ENCODE measurements around the gene HES6. TPM values are rescaled to one million over a fixed set of nuclear protein-coding genes. Genes with fewer than 3 reads are reported as not detected.

The HES6 gene
- total RNA-seq, 1 experiment from 2014 or later: 9.8 TPM

DNA sequence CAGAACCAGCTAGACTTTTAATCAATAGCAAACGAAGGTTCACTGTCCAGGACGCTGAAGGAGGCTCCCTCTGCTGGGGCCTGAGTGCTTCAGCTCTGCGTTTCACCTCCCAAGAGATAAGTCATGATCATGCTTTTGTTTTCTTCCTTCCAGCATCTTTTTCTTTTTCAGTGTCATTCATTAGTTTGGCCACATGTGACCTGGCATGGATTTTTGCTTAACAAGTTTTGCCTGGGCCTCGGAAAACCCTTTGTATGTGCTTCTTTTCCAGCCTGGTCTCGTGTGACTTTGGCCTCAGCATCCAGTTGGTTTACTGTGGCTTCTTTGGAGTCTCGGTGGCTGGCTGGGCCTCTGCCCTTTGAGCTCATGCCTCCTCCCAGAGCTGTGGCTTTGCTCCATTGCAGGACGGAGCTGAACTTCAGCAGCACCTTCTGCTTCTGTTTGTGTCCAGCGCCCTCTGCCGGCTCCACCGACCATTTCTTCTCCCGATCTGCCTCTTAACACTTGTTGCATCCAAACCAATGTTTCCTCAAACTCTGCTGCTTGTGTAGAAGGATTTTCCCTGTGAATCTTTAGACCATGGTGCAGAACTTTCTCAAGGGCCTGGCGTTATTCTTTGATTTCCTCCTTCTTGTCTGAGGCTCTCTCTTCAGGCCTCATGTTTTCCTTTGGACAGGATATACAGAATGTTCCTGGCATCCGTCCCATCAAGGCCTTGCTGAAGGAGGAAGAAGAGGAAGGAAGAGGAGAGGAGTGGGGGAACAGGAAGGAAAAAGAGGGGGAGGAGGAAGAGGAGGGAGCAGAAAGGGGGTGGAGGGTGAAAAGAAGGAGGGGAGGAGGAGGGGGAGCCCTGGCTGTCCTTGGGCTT lies 23.6 kb upstream of the HES6 start:
- H3K79me2 ChIP-seq (ENCODE audit: low read length): no peaks in the 10 kb centered on the region
- H3K4me1 ChIP-seq (ENCODE audit: insufficient read depth, low read length): peaks cover 7% of the 10 kb centered on the region; the same call in 1 of the 2 replicates
- ChIA-PET CTCF (interaction anchor here (1.0 to 1.5 kb wide), 3 partner anchors 22 to 47 kb away, joined by 3 to 5 read pairs (median 4); partner anchors contain the start of gene PER2), POLR2A (ENCODE audit: unreplicated experiment) (no interaction called here)
- H3K9ac ChIP-seq (ENCODE audit: low read length): no peak overlapping the region
- peaks cover 7% of the 10 kb centered on the region for H3K36me3 ChIP-seq (ENCODE audit: low read depth, low read length)
- DNase-seq: peak; percentile 75
- no peaks in the 10 kb centered on the region for H3K9me2 ChIP-seq (replicated peaks; ENCODE audit: low read length)
- ATAC-seq: peak; percentile 88
- H3K27me3 ChIP-seq (ENCODE audit: low read length): no peaks in the 10 kb centered on the region
- H3F3A ChIP-seq (ENCODE audit: low read length, unreplicated experiment): no peaks in the 10 kb centered on the region
- H3K9me3 ChIP-seq (ENCODE audit: low read length): no peaks in the 10 kb centered on the region
- H3K27ac ChIP-seq (ENCODE audit: low read length): no peak overlapping the region
- no peak for TF ChIP-seq EZH2 (IDR thresholded peaks at IDR 0.05; ENCODE audit: low read length, unreplicated experiment)
- TF ChIP-seq, protein P1, sequence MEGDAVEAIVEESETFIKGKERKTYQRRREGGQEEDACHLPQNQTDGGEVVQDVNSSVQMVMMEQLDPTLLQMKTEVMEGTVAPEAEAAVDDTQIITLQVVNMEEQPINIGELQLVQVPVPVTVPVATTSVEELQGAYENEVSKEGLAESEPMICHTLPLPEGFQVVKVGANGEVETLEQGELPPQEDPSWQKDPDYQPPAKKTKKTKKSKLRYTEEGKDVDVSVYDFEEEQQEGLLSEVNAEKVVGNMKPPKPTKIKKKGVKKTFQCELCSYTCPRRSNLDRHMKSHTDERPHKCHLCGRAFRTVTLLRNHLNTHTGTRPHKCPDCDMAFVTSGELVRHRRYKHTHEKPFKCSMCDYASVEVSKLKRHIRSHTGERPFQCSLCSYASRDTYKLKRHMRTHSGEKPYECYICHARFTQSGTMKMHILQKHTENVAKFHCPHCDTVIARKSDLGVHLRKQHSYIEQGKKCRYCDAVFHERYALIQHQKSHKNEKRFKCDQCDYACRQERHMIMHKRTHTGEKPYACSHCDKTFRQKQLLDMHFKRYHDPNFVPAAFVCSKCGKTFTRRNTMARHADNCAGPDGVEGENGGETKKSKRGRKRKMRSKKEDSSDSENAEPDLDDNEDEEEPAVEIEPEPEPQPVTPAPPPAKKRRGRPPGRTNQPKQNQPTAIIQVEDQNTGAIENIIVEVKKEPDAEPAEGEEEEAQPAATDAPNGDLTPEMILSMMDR (conservative IDR thresholded peaks at IDR 0.05; ENCODE audit: low read depth, low read length): peak; percentile 83
- no peak for TF ChIP-seq EZH2phosphoT487 (IDR thresholded peaks at IDR 0.05; ENCODE audit: borderline replicate concordance, low read length)
- H3K4me3 ChIP-seq (ENCODE audit: low read length): no peak overlapping the region
- BruUV-seq (replicated peaks): no TSS peak
- H2AFZ ChIP-seq (ENCODE audit: low read length): no peak overlapping the region
- H4K20me1 ChIP-seq (ENCODE audit: low read length): no peaks in the 10 kb centered on the region
- intact Hi-C loops (cut with micrococcal nuclease): loop anchor here (1.0 kb wide), 1 partner anchor 23 kb away; no protein-coding TSS in a partner anchor
- H3K4me2 ChIP-seq (ENCODE audit: low read length): no peak overlapping the region

DNA sequence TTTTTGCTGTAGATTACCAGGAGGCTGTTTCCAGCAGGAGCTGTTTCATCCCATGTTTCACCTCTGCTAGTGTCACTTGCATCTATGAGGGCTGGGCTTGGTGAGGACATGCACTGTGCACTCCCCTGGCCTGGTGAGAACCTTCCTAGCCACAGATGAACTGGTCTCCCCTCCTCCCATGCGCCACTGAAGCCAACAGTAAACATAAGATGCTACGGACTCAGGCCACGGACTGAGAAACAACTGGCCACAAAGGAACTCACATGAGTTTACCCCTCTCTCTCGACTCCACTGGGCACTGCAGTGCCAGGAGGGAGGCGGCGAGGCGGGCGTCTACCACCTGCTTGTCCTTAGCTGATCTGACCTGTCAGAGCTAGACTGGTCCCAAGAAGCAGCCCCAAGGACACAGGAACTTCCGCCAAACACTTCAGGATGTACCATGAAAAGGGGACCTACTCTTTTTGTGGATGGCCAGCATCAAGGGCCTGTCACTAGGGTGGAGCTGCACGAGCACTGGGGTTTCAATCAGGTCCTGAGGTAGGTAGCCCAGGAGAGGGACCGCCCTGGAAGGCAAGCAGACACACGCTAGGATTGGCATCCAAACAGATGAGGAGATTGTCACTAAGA lies 22.8 kb upstream of the HES6 start:
- no peak overlapping the region for H2AFZ ChIP-seq (ENCODE audit: low read length)
- H3K4me1 ChIP-seq (ENCODE audit: insufficient read depth, low read length): peaks cover 7% of the 10 kb centered on the region; the same call in 1 of the 2 replicates
- H3F3A ChIP-seq (ENCODE audit: low read length, unreplicated experiment): no peaks in the 10 kb centered on the region
- H3K36me3 ChIP-seq (ENCODE audit: low read depth, low read length): peaks cover 7% of the 10 kb centered on the region
- DNase-seq: no peak
- no peaks in the 10 kb centered on the region for H3K79me2 ChIP-seq (ENCODE audit: low read length)
- H3K27ac ChIP-seq (ENCODE audit: low read length): no peak overlapping the region
- ChIA-PET POLR2A (ENCODE audit: unreplicated experiment) (no interaction called here), CTCF (interaction anchor here (1.0 to 1.5 kb wide), 3 partner anchors 23 to 46 kb away, joined by 3 to 5 read pairs (median 4); partner anchors contain the start of gene PER2)
- H3K27me3 ChIP-seq (ENCODE audit: low read length): no peaks in the 10 kb centered on the region
- no peak for ATAC-seq
- H3K4me2 ChIP-seq (ENCODE audit: low read length): no peak overlapping the region
- intact Hi-C loops (cut with micrococcal nuclease): loop anchor here (1.0 kb wide), 1 partner anchor 24 kb away; no protein-coding TSS in a partner anchor
- H3K9me2 ChIP-seq (replicated peaks; ENCODE audit: low read length): no peaks in the 10 kb centered on the region
- no peak overlapping the region for H3K9ac ChIP-seq (ENCODE audit: low read length)
- no TSS peak for BruUV-seq (replicated peaks)
- TF ChIP-seq EZH2 (IDR thresholded peaks at IDR 0.05; ENCODE audit: low read length, unreplicated experiment) (no peak), EZH2phosphoT487 (IDR thresholded peaks at IDR 0.05; ENCODE audit: borderline replicate concordance, low read length) (no peak)
- TF ChIP-seq, protein P1 (conservative IDR thresholded peaks at IDR 0.05; ENCODE audit: low read depth, low read length): no peak
- no peak overlapping the region for H3K4me3 ChIP-seq (ENCODE audit: low read length)
- H3K9me3 ChIP-seq (ENCODE audit: low read length): no peaks in the 10 kb centered on the region
- H4K20me1 ChIP-seq (ENCODE audit: low read length): no peaks in the 10 kb centered on the region
